ENCODE measurements around the gene HS1BP3. TPM values are rescaled to one million over a fixed set of nuclear protein-coding genes. Genes with fewer than 3 reads are reported as not detected.

Gene HS1BP3
- total RNA-seq, 2 experiments from 2014 or later = 8.8 to 10.1 TPM

DNA sequence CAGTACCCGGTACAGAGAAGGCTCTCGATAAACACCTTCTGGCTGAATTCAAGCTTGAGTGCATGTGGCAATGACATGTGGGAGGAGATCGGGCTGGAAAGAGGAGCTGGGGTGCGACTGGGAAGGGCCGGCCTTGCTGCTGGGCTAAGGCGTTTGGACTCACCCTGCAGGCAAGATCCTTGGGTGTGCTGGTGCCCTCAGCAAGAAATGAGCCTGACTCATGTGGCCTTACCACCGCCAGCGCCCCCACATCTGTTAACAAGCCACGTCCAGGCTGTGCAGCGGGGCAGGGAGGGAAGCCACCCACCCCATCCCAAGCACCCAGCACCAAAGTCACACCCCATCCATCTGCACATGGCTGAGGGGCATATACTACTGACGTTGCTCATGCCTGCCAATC, 1.3 kb downstream of the HS1BP3 start:
- Histone ChIP-seq H3K36me3 (ENCODE audit: insufficient read depth, low read length) (peaks cover 11% of the 10 kb centered on the region), H3K4me1 (ENCODE audit: insufficient read depth, low read length) (peaks cover 28% of the 10 kb centered on the region), H3K9me3 (ENCODE audit: control insufficient read depth in 1 of 2, insufficient read depth in 1 of 2, low read length in 2 of 2) (peaks cover 0 to 3% of the 10 kb centered on the region in 2 experiments), H3K4me3 (ENCODE audit: low read length) (no peak overlapping the region), H3K27ac (ENCODE audit: low read depth in 1 of 2, low read length in 2 of 2) (no peak overlapping the region), H3K27me3 (ENCODE audit: control insufficient read depth in 1 of 2, insufficient read depth in 2 of 2, low read length in 2 of 2) (no peaks in the 10 kb centered on the region)
- Mint-ChIP-seq H3K9me3 (no peaks in the 10 kb centered on the region), H3K4me3 (peak overlapping the region; percentile 83), H3K4me1 (ENCODE audit: low read depth) (peaks cover 37% of the 10 kb centered on the region), H3K27ac (peak overlapping the region; percentile 81), H3K27me3 (no peaks in the 10 kb centered on the region), H3K36me3 (ENCODE audit: low read depth) (peaks cover 6% of the 10 kb centered on the region)
- intact Hi-C loops (cut with DNase I, micrococcal nuclease) = loop anchor here in 1 of 2 experiments (5.0 to 10.0 kb wide), 2 partner anchors 395 to 1302 kb away; no protein-coding TSS in a partner anchor
- POLR2A ChIA-PET = interaction anchor here (3.4 kb wide), 1 partner anchor 203 kb away, joined by 30 read pairs; the partner anchor contains the start of gene RHOB
- CTCF ChIA-PET = interaction anchor here (2.9 kb wide), 1 partner anchor 13 kb away, joined by 52 read pairs; no protein-coding TSS in a partner anchor
- TF ChIP-seq, protein P1, sequence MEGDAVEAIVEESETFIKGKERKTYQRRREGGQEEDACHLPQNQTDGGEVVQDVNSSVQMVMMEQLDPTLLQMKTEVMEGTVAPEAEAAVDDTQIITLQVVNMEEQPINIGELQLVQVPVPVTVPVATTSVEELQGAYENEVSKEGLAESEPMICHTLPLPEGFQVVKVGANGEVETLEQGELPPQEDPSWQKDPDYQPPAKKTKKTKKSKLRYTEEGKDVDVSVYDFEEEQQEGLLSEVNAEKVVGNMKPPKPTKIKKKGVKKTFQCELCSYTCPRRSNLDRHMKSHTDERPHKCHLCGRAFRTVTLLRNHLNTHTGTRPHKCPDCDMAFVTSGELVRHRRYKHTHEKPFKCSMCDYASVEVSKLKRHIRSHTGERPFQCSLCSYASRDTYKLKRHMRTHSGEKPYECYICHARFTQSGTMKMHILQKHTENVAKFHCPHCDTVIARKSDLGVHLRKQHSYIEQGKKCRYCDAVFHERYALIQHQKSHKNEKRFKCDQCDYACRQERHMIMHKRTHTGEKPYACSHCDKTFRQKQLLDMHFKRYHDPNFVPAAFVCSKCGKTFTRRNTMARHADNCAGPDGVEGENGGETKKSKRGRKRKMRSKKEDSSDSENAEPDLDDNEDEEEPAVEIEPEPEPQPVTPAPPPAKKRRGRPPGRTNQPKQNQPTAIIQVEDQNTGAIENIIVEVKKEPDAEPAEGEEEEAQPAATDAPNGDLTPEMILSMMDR (IDR thresholded peaks at IDR 0.05) = no peak
- DNase-seq (peak in 2 of 14 experiments; percentile 5 to 33), ATAC-seq (ENCODE audit: poor library complexity) (no peak)

DNA sequence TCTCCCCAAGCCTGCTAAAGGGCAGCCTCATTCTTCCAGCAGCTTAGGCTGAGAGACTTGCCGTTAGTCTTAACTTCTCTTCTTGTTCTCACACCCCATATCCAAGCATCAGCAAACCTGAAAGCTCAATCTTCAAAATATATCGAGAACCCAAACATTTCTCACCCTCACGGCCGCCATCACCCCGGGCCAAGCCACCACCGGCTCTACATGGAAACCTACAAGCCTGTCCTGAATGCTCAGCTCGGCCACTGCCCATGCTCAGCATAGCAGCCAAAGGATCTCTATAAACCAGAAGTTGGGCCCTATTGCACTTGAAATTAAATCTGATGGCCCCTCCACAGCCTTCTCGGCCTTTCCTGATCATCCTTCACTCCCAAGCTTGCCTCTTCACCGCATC, 2.1 kb downstream of the HS1BP3 start:
- Histone ChIP-seq H3K4me1 (ENCODE audit: insufficient read depth, low read length) (peaks cover 28% of the 10 kb centered on the region), H3K27me3 (ENCODE audit: control insufficient read depth in 1 of 2, insufficient read depth in 2 of 2, low read length in 2 of 2) (no peaks in the 10 kb centered on the region), H3K27ac (ENCODE audit: low read depth in 1 of 2, low read length in 2 of 2) (no peak overlapping the region), H3K4me3 (ENCODE audit: low read length) (no peak overlapping the region), H3K9me3 (ENCODE audit: control insufficient read depth in 1 of 2, insufficient read depth in 1 of 2, low read length in 2 of 2) (peaks cover 0 to 3% of the 10 kb centered on the region in 2 experiments), H3K36me3 (ENCODE audit: insufficient read depth, low read length) (peaks cover 14% of the 10 kb centered on the region)
- DNase-seq (peak in 1 of 14 experiments; percentile 2), ATAC-seq (ENCODE audit: poor library complexity) (no peak)
- Mint-ChIP-seq H3K36me3 (ENCODE audit: low read depth) (peaks cover 13% of the 10 kb centered on the region), H3K9me3 (no peaks in the 10 kb centered on the region), H3K4me3 (peak overlapping the region; percentile 40), H3K27ac (peak overlapping the region; percentile 81), H3K4me1 (ENCODE audit: low read depth) (peaks cover 37% of the 10 kb centered on the region), H3K27me3 (no peaks in the 10 kb centered on the region)
- TF ChIP-seq, protein P1 (IDR thresholded peaks at IDR 0.05) = no peak
- POLR2A ChIA-PET = interaction anchor here (3.4 kb wide), 1 partner anchor 202 kb away, joined by 30 read pairs; the partner anchor contains the start of gene RHOB
- CTCF ChIA-PET = no interaction called here
- intact Hi-C loops (cut with DNase I, micrococcal nuclease) = loop anchor here in 1 of 2 experiments (5.0 to 10.0 kb wide), 2 partner anchors 394 to 1302 kb away; no protein-coding TSS in a partner anchor

DNA sequence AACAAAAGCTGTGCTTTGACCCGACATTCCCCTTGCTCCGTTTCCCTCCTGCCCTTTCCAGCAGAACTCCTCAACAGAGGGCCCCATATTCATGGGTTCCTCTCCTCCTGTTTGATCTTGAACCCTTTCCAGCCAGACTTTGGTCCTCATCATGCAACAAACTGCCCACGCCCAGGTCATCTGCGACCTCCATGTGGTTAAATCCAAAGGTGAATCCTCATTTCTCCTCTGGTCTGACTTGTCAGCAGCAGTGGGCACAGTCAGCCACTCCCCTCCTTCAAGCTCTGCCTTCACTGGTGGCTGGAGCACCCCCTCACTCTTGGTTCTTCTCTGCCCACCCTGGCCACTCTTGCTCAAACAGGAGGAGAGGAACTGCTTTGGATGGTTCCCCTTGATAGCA, 2.7 kb downstream of the HS1BP3 start:
- DNase-seq = peak in 1 of 14 experiments; percentile 2
- Histone ChIP-seq H3K27ac (ENCODE audit: low read depth in 1 of 2, low read length in 2 of 2) (no peak overlapping the region), H3K4me3 (ENCODE audit: low read length) (no peak overlapping the region), H3K9me3 (ENCODE audit: control insufficient read depth in 1 of 2, insufficient read depth in 1 of 2, low read length in 2 of 2) (peaks cover 0 to 3% of the 10 kb centered on the region in 2 experiments), H3K4me1 (ENCODE audit: insufficient read depth, low read length) (peaks cover 28% of the 10 kb centered on the region), H3K36me3 (ENCODE audit: insufficient read depth, low read length) (peaks cover 15% of the 10 kb centered on the region), H3K27me3 (ENCODE audit: control insufficient read depth in 1 of 2, insufficient read depth in 2 of 2, low read length in 2 of 2) (no peaks in the 10 kb centered on the region)
- no peak for ATAC-seq (ENCODE audit: poor library complexity)
- peak overlapping the region; percentile 3 for H3K27ac Mint-ChIP-seq
- H3K4me1 Mint-ChIP-seq (ENCODE audit: low read depth) = peaks cover 37% of the 10 kb centered on the region
- ChIA-PET CTCF (no interaction called here), POLR2A (no interaction called here)
- H3K27me3 Mint-ChIP-seq = no peaks in the 10 kb centered on the region
- H3K36me3 Mint-ChIP-seq (ENCODE audit: low read depth) = peaks cover 19% of the 10 kb centered on the region
- H3K9me3 Mint-ChIP-seq = no peaks in the 10 kb centered on the region
- H3K4me3 Mint-ChIP-seq = no peak overlapping the region
- TF ChIP-seq, protein P1 (IDR thresholded peaks at IDR 0.05) = no peak
- intact Hi-C loops (cut with DNase I, micrococcal nuclease) = loop anchor here in 1 of 2 experiments (5.0 to 10.0 kb wide), 2 partner anchors 393 to 1301 kb away; no protein-coding TSS in a partner anchor

All from CD4-positive, alpha-beta T cell (primary cell).